ENCODE measurements around the gene KCNE2.

GRCh38 chr21:34337741-34338140 is 26.1 kb upstream of the KCNE2 start:
- TF ChIP-seq CTCF (IDR thresholded peaks at IDR 0.05) (no peak), ZFX (IDR thresholded peaks at IDR 0.05; ENCODE audit: borderline replicate concordance) (no peak)
